Skin of body (tissue), 2 donors: ENCODE data around the gene MED22. TPM values are rescaled to one million over a fixed set of nuclear protein-coding genes. Genes with fewer than 3 reads are reported as not detected.

Experiments
- DNase-seq: peaks from one replicate; lab custom pipeline; 2025; lab: John Stamatoyannopoulos, UW
- total RNA-seq: library from RNA; depleted of rRNA; stranded (reverse); fragments of >200 nt; gene quantifications from one replicate; pipeline ENCODE4 v1.2.3, GENCODE V29; 2014

The MED22 gene
- total RNA-seq, 1 donor from 2014 or later, result 12.4 TPM

GRCh38 chr9:133356391-133357091 lies 8.6 kb upstream of the MED22 start, which contains the start of the genes SURF1 and SURF2:
Gene SURF1, minus strand, starts transcription at chr9:133356487. Its CDS starts 34 bp downstream, at chr9:133356453.
Gene SURF2, plus strand, starts transcription at chr9:133356550. Its CDS starts 43 bp downstream, at chr9:133356593.
- DNase-seq, result peak; percentile 38

GRCh38 chr9:133355881-133356357 lies 8.0 kb upstream of the MED22 start:
- no peak for DNase-seq

DNA sequence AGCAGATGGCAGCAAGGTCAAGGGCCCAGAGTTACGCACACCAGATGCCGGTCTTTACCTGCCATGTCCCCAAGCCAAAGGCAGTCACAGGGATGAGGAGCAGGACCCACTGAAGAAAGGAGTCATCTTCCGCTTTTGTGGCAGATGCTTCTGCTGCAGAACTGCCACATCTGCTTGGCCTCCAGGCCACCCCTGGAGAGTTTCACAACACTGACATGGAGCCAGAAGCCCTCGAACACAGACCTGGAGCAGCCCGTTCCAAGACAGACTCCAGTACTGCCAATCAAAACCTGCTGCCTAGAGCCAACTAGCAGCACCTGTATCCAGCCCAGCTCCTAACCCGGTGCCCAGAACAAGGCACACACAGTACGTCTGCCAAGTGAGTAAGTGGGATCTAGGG lies 6.8 kb upstream of the MED22 start:
- no peak for DNase-seq

DNA sequence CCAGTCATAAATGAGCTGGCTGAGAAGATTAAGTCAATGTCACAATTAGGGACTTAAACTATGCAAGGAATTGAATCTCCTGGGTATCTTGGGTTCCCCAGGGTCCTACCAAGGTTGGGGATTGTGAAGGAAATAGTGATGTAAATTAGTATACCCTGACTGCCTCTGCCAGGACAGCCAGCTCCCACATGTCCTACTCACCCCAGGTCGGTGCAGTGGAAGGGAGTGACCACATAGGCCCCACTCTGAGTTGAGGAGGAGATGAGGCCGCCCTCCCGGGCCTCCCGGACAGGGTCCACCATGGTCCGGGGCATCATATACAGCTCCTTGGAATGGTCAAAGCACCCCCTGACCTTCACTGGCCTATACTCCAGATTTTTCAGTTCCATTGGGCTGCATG lies 5.6 kb upstream of the MED22 start:
- no peak for DNase-seq

GRCh38 chr9:133352635-133353340 lies 4.9 kb upstream of the MED22 start:
- DNase-seq, result no peak

GRCh38 chr9:133351908-133352634 lies 4.1 kb upstream of the MED22 start:
- DNase-seq, result no peak

- DNase-seq, result no peak
Measured at GRCh38 chr9:133351526-133351907, 3.6 kb upstream of the MED22 start.

DNA sequence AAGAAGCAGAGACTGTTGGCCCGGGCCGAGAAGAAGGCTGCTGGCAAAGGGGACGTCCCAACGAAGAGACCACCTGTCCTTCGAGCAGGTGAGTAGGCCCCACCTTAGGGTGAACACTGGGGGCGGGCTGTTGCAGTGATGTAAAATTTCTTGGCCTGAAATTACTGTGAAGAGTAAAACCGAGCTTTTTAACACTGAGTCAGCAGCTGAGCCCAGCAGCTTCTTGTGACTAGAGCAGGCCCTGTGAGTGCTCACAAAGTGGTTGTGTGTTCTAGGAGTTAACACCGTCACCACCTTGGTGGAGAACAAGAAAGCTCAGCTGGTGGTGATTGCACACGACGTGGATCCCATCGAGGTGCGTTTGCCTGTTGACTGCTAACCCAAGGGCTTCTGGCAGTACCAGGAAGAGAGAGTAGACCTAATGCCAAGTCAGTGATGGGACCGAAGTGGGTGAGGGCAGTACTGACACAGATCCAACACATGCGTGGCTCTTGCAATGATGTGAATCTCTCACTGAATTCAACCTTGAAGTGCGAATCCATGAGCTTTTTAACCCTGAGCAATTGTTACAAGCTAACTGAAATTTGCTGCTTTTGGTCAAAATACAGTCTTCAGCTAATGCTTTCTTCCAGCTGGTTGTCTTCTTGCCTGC lies 2.2 kb upstream of the MED22 start:
- DNase-seq, result no peak

- no peak for DNase-seq
Measured at GRCh38 chr9:133348718-133349573, 1.0 kb upstream of the MED22 start.

DNA sequence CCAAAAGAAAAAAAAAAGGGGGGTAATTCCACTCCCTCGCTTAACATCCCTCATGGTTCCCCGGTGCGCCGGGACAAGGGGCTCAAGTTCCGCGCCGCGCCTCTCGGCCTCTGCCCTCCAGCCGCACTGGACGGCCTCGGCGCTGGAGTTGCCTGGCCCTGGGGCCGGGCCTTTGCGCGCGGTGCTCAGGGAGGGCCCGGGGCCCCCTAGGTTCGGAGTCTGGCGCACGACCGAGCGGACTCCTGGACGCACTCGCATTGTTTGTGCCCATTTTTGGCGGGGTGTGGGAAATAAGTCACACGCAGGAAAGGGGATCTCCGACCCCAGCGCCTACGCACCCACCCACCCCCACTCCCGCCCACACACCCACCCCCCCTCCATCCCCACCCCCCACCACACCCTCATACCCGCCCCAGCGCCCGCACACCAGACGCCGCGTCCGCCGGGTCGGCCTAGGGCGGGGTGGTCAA lies 381 bp downstream of the MED22 start:
- no peak for DNase-seq

- DNase-seq, result no peak
Measured at GRCh38 chr9:133346021-133346785, 1.7 kb downstream of the MED22 start.

DNA sequence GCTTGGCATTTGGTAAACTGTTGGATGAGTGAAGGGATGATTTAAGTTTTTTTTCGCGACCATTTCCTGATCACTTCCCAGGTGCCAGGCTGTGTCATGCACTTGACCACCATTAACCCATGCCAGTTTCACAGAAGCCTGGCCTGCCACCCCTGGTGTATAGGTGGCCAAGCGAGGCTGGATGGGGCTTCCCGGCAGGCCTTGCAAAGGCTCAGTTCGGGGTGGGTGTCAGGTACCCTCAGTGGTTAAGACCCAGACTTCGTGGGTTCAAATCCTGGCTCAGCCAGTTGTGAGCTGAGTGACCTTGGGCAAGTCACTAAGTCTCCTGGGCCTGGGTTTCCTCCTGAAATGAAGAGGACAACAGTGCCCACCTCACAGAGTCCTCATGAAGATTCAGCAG lies 2.3 kb downstream of the MED22 start:
- DNase-seq, result no peak

DNA sequence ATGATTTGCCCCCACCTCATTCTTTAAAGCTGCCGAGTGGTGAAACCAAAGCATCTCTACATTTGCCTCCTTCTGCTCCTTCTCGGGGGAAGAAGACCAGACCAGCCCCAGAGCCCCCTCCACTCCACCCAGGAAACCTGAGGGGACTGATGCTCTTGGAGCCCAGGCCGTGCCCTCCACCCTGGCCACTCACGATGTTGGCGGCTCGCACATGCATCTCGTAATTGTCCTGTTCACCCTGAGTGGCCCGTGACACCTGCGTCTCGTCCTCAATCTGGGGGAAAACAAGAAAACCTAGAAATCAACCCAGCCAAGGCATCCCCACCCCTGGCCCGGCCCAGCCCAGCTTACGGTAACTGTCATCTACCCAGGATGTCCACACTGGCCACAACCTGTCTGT lies 3.0 kb downstream of the MED22 start:
- no peak for DNase-seq

DNA sequence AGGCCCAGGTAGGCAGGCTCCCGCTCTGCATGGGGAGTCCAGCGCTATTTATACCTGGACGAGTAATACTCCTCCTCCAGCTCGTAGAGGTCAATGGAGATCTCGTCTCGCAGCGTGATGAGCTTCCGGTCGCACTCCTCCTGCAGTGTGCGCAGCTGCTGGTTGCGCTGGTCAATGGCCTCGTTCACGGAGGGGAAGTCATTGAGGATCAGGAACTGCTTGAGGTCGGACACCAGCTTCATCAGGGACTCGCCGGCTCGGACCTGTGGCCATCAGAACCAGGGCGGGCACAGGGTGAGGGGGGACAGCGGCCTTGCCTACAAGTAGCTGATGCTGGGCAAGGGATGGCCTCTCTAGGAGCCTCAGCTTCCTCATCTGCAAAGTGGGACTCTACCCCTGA lies 3.9 kb downstream of the MED22 start:
- no peak for DNase-seq

- no peak for DNase-seq
Measured at GRCh38 chr9:133342570-133342969, 5.4 kb downstream of the MED22 start.

GRCh38 chr9:133342069-133342406 lies 5.9 kb downstream of the MED22 start:
- DNase-seq, result no peak

DNA sequence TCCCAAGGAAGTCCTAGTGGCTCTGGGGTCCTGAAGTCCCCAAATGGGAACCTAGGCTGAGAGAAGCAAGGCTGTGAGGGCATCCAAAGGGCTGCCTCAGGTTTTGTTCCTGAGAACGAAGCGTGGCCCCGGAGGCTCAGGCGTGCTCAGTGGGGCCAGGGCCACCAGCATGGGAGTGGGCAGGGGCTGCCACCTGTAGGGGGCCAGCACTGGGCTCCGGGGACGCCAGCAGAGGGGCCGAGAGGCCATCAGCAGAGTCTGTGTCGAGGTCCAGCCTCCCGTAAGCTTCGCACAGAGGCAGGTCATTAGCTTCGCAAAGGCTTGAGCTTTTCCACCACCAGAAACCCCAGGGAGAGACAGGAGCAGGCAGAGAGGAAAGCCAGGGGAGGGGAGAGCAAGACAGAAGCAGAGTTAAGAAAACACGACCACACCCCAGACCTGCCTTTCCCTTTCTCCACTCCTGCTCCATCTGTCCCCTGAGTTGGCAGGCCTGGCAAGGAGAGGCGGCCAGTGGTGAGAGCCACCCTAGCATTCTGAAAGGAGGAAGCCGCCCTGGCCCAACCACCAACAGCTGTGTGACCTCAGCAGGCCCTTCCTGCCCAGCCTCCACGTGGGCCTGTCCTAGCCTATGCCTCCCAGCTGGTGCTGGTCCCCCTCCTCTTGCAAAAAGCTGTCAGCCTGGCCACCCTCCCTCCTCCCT lies 6.4 kb downstream of the MED22 start:
- no peak for DNase-seq

DNA sequence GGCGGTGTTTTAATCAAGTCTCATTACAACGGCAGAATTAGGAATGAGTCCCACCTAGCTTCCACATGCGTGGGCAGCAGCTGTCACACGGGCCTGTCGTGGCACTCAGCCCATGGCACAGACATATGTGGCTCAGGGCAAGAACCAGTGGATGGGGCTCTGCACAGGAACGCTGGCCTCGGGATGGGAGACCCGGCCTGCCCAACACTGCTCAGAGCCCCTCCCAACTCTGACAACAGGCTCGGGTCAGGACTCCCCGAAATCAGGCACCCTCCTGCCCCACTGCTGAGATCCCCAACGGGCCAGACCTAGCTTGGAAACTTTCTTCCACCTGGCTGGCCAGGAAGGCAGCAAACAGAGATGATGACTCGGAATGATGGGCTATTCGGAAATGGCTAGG lies 7.0 kb downstream of the MED22 start:
- DNase-seq, result no peak

DNA sequence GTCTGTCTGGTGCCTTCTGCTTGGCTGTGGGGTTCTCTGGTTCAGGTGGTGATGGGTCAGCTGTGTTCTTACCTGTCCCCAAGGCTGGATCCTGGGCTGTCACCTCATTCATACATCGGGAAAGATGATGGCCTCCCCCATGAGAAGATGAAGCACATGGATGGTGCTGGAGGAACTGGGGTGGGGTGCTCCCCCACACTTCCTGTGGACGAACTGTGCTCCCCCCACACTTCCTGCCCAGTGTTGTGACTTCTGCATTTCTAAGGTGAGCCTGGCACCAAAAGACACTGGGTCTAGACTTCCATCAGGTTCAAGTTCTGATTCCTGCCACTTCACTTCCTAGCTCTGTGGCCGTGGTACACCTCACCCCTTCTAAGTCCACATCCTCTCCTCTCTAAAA lies 7.7 kb downstream of the MED22 start:
- DNase-seq, result no peak
